T47D (cell line): ENCODE results near the gene DAPL1.
A peak's percentile ranks its signal among the peaks of the same experiment; 100 is the strongest.

Experiments
- DNase-seq, 2 experiments: peaks; one replicate each; pipeline versions ENCODE4 v3.0.0 to v3.0.0-alpha.2; 2011 to 2012; ENCODE audit warnings: low read depth in 1 of 2, low spot score in 1 of 2
- JUND ChIP-seq: IDR thresholded peaks from 2 replicates; pipeline ENCODE4 v1.6.1; 2012; ENCODE audit warnings: low read depth
- in situ Hi-C: cut with HindIII; loops from 2 replicates; pipeline ENCODE4 v1.10.0; 2016; ENCODE audit warnings: low sequenced_read_pairs, low pct_unique_long_range_greater_than_20kb

Gene DAPL1

DNA sequence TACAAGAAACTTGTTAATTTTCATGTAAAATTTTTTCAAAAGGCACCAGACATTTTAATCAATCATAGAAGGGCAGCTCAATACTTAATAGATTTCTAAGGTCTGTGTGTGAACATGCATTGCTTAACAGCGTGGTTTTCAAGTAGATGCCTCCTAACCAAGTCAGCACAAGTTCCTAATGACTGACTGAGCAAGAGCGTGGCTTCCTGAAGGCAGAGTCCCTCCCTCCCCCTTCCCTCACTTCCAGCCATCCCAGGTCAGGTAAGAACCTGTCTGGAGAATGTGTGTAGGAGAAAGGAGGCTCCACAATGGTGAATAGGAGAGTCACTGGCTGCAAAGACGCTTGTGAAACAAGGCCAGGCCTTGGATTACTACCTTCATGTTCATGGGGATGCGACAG is 33.5 kb upstream of the DAPL1 start:
- in situ Hi-C loops = no loop called here
- DNase-seq = no peak
- no peak for TF ChIP-seq JUND

GRCh38 chr2:158762336-158762735 is 32.8 kb upstream of the DAPL1 start:
- DNase-seq = no peak
- in situ Hi-C loops = no loop called here
- no peak for TF ChIP-seq JUND

DNA sequence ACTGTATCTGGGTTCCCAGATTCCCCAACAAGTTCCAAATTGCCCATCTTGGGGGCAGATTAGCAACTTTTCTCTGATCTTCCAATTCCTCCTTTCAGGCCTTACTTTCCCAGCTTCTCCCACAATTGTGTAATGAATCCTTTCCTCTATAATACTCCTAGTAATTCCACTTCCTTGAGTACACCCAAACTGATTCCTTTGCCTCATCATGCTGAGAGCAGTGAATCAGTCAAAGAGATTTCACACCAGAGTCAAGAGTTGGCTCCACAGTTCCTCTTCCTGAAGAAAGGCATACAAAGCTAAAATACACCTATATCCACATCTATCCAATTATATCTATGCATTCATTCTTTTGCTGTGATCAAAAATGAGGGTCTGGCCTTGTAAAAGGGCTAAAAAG is 28.6 kb upstream of the DAPL1 start:
- in situ Hi-C loops = no loop called here
- no peak for DNase-seq
- no peak for TF ChIP-seq JUND

GRCh38 chr2:158772306-158773078 is 22.6 kb upstream of the DAPL1 start:
- DNase-seq = no peak
- in situ Hi-C loops = no loop called here
- TF ChIP-seq JUND = no peak

DNA sequence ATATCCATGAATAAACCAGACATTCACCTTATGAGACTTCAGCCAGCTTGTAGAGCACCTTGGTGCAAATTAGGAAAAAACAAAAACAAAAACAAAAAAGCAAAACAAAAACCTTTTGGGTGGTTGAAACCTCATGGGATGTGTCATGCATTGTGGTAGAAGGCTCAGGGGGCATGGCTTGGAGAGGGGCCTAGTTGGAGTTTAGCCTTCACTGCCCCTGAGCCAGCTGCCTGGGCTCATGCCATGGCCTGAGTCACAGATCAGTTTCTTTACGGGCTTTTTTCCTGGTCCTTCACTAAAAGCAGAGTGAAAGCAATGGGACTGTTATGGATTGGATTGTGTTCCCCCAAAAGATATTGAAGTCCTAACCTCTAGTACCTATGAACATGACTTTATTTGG is 22.0 kb upstream of the DAPL1 start:
- in situ Hi-C loops = no loop called here
- TF ChIP-seq JUND = no peak
- no peak for DNase-seq

GRCh38 chr2:158774681-158775080 is 20.4 kb upstream of the DAPL1 start:
- in situ Hi-C loops = no loop called here
- TF ChIP-seq JUND = no peak
- no peak for DNase-seq

DNA sequence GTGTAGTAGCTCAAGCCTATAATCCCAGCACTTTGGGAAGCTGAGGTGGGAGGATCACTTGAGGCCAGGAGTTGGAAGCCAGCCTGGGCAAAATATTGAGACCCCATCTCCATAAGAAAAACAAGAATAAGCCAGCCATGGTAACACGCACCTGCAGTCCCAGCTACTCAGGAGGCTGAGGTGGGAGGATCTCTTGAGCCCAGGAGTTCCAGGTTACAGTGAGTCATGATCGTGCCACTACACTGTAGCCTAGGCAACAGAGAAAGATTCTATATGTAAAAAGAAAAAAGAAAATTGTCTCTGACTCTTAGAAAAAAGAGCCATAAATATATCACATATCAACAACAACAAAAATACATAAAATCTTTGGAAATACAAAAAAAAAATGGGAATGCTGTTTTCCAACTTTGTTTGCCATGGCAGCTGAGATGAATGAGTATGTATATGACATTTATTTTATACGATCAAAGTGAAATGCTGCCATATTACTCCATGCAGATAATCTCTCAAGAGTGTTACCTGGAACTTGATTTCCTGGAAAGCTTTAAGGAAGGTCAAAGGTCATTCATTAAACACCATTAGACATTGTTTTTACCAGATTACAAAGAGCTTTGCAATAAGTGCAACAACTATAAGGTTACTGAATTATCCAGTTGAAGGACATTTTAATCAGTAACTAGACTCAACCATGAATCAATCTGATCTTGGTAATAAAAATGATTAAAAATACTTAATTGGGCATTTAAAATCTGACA is 19.7 kb upstream of the DAPL1 start:
- no peak for DNase-seq
- in situ Hi-C loops = no loop called here
- TF ChIP-seq JUND = no peak

GRCh38 chr2:158776231-158776630 is 18.9 kb upstream of the DAPL1 start:
- TF ChIP-seq JUND = no peak
- peak in 1 of 2 experiments; percentile 35 for DNase-seq
- in situ Hi-C loops = no loop called here

DNA sequence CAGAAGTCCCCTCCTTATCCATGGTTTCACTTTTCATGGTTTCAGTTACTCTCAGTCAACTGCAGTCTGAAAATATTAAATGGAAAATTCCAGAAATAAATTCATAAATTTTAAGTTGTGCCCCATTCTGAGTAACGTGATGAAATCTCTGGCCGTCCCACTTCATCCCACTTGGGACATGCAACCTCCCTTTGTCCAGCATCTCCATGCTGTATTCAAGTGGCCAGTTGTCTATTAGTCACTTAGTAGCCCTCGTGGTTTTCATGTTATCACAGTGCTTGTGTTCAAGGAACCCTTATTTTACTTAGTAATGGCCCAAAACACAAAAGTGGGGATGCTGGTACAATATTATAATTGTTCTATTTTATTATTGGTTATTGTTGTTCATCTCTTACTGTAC is 18.0 kb upstream of the DAPL1 start:
- in situ Hi-C loops = no loop called here
- DNase-seq = no peak
- no peak for TF ChIP-seq JUND

- in situ Hi-C loops = no loop called here
- no peak for TF ChIP-seq JUND
Measured at GRCh38 chr2:158778243-158778642, 16.9 kb upstream of the DAPL1 start.

DNA sequence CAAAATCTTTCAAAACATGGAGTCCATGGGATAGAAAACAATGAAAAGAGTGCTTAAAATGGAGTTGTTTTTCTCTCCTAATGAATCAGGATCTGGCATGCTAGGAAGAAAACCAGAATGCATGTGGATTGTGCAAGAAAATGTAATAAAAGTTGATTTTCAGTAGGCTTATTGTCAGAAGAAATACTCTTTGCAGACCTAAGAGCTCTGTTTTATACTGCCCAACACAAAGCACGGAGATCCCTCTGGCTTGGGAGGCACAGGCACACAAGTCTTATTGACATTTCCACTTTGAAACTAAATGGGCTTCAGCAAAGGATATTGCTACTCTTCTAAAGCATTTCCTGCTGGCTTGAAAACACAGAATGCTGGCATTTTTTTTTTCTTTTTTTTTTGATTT is 15.5 kb upstream of the DAPL1 start:
- no peak for DNase-seq
- in situ Hi-C loops = no loop called here

More at GRCh38 chr2:158778243-158778642, 16.9 kb upstream of the DAPL1 start:
- DNase-seq = no peak

DNA sequence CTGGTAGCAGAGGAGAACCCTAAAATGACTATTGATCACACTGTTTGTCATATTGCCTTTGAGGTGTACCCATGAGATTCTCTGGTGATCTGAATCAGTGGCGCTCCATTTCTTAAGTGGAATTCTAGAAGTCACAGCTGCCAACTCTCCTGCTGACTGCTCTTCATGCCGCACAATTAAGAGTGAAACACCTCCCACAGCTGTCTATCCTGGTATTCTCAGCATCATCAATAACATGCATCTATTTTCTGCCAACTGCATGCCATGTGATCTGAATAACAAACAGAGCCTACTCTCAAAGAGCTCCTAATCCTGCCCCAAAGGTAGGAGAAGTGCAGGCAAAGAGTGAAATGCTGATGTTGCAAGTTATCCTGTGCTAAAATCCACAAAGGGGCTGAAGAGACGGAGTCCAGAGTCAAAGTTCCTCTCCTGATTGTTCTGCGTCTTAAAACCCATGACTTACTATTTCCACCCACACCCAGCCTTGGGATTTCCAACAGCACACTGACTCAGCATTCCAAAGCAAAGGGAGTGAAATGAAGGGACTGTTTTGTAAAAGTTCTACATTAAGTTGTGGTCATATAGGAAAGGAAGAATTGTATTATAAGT is 13.7 kb upstream of the DAPL1 start:
- DNase-seq = no peak
- TF ChIP-seq JUND = no peak
- in situ Hi-C loops = no loop called here

More for the DNA sequence above, 15.5 kb upstream of the DAPL1 start:
- no peak for TF ChIP-seq JUND

- in situ Hi-C loops = no loop called here
Measured at GRCh38 chr2:158782136-158782535, 13.0 kb upstream of the DAPL1 start.

More at GRCh38 chr2:158782136-158782535, 13.0 kb upstream of the DAPL1 start:
- TF ChIP-seq JUND = no peak
- no peak for DNase-seq
